Keratinocyte (primary cell): ENCODE data around the gene DLGAP1. TPM values are rescaled to one million over a fixed set of nuclear protein-coding genes. Genes with fewer than 3 reads are reported as not detected.

Source experiments
- DNase-seq: peaks from one replicate; pipeline ENCODE4 v3.0.0-alpha.2; 2011; ENCODE audit warnings: low read depth, missing footprints, low spot score
- FAIRE-seq: peaks from 2 replicates; lab custom pipeline; 2011; peaks lifted over from hg19 to GRCh38; lab: Jason Lieb, UNC
- H2AFZ ChIP-seq: 2 replicates; pipeline ENCODE4 v1.6.0; 2012; ENCODE audit warnings: low read length, control low read depth, inconsistent platforms; ENCODE audit not compliant: control insufficient read depth
- H3K27ac ChIP-seq: 2 replicates; pipeline ENCODE4 v1.5.1; 2011; ENCODE audit warnings: low read length; ENCODE audit not compliant: control insufficient read depth, insufficient read depth
- H3K27me3 ChIP-seq: 3 replicates; pipeline ENCODE4 v1.6.0; 2011; ENCODE audit warnings: low read length; ENCODE audit not compliant: control insufficient read depth, insufficient read depth; ENCODE audit errors: extremely low read depth
- H3K36me3 ChIP-seq, 2 experiments: 2 replicates in 1 of 2; 3 replicates in 1 of 2; pipeline ENCODE4 v1.5.1; 2011; ENCODE audit warnings: low read length in 2 of 2, mild to moderate bottlenecking in 1 of 2; ENCODE audit not compliant: control insufficient read depth in 2 of 2, insufficient read depth in 2 of 2; ENCODE audit errors: extremely low read depth in 1 of 2
- H3K4me1 ChIP-seq: 3 replicates; pipeline ENCODE4 v1.5.1; 2011; ENCODE audit warnings: low read length; ENCODE audit not compliant: control insufficient read depth, insufficient read depth; ENCODE audit errors: extremely low read depth
- H3K4me2 ChIP-seq: 3 replicates; pipeline ENCODE4 v1.6.0; 2011; ENCODE audit warnings: low read depth, low read length; ENCODE audit not compliant: control insufficient read depth, insufficient read depth; ENCODE audit errors: extremely low read depth
- H3K4me3 ChIP-seq, 3 experiments: fragments of 200-600 bp in 1 of 3; sonication (generic) in 1 of 3; 2 replicates in 2 of 3; 3 replicates in 1 of 3; pipeline ENCODE4 v1.5.1; 2011 to 2016; ENCODE audit warnings: low read length in 3 of 3, mild to moderate bottlenecking in 3 of 3, control low read depth in 2 of 3, inconsistent platforms in 1 of 3, low read depth in 1 of 3, mixed read lengths in 1 of 3, mixed run types in 1 of 3, moderate library complexity in 1 of 3; ENCODE audit not compliant: control insufficient read depth in 2 of 3, insufficient read depth in 2 of 3; ENCODE audit errors: extremely low read depth in 1 of 3
- H3K79me2 ChIP-seq: 2 replicates; pipeline ENCODE4 v1.6.0; 2012; ENCODE audit warnings: low read length; ENCODE audit not compliant: control insufficient read depth, insufficient read depth
- H3K9ac ChIP-seq: 3 replicates; pipeline ENCODE4 v1.6.0; 2011; ENCODE audit warnings: low read length; ENCODE audit not compliant: control insufficient read depth, insufficient read depth; ENCODE audit errors: extremely low read depth
- H3K9me1 ChIP-seq: 3 replicates; pipeline ENCODE4 v1.6.0; 2011; ENCODE audit warnings: low read length; ENCODE audit not compliant: control insufficient read depth, insufficient read depth; ENCODE audit errors: extremely low read depth
- H3K9me3 ChIP-seq: 2 replicates; pipeline ENCODE4 v1.5.1; 2012; ENCODE audit warnings: low read depth, low read length; ENCODE audit not compliant: control insufficient read depth
- H4K20me1 ChIP-seq: 3 replicates; pipeline ENCODE4 v1.6.0; 2011; ENCODE audit warnings: low read length; ENCODE audit not compliant: control insufficient read depth, insufficient read depth; ENCODE audit errors: extremely low read depth
- EZH2 ChIP-seq: IDR thresholded peaks from one replicate; pipeline ENCODE4 v1.6.1; 2012; ENCODE audit warnings: inconsistent platforms, mild to moderate bottlenecking, low read length, moderate library complexity
- dilution Hi-C: fragments of 300-500 bp; cut with MboI; formaldehyde crosslinking; loops from one replicate; pipeline ENCODE4 v1.7.0; 2020; ENCODE audit warnings: low sequenced_read_pairs; ENCODE audit not compliant: extremely low pct_ligation_motif_present
- polyA plus RNA-seq, 5 experiments: library from polyadenylated mRNA; depleted of rRNA in 3 of 5; stranded (reverse) in 3 of 5; stranded (forward) in 1 of 5; unstranded in 1 of 5; fragments of >200 nt; gene quantifications; 1 replicate in 1 of 5; 2 replicates in 3 of 5; 3 replicates in 1 of 5; pipeline versions ENCODE4 v1.2.1 to v1.2.3, GENCODE V29; 2011 to 2012; ENCODE audit warnings: missing spikeins in 2 of 5, low read depth in 1 of 5, low replicate concordance in 1 of 5
- TF ChIP-seq, protein P1 (sequence below), 3 experiments: IDR thresholded peaks in 1 of 3; conservative IDR thresholded peaks in 1 of 3; optimal IDR thresholded peaks in 1 of 3; 2 replicates in 2 of 3; 3 replicates in 1 of 3; pipeline versions ENCODE3 to v1.5.1; 2011; ENCODE audit warnings: low read length in 3 of 3, mild to moderate bottlenecking in 3 of 3, moderate library complexity in 2 of 3, control low read depth in 1 of 3, inconsistent platforms in 1 of 3; ENCODE audit not compliant: insufficient read depth in 2 of 3; ENCODE audit errors: extremely low read depth in 1 of 3

DLGAP1 gene
- polyA plus RNA-seq, 1 donor (not counting 4 experiments of a cell fraction or from before 2014, with no cell fraction given): not detected

GRCh38 chr18:3471141-3471648, 983.9 kb downstream of the DLGAP1 start:
- no peak for TF ChIP-seq EZH2
- TF ChIP-seq, protein P1, sequence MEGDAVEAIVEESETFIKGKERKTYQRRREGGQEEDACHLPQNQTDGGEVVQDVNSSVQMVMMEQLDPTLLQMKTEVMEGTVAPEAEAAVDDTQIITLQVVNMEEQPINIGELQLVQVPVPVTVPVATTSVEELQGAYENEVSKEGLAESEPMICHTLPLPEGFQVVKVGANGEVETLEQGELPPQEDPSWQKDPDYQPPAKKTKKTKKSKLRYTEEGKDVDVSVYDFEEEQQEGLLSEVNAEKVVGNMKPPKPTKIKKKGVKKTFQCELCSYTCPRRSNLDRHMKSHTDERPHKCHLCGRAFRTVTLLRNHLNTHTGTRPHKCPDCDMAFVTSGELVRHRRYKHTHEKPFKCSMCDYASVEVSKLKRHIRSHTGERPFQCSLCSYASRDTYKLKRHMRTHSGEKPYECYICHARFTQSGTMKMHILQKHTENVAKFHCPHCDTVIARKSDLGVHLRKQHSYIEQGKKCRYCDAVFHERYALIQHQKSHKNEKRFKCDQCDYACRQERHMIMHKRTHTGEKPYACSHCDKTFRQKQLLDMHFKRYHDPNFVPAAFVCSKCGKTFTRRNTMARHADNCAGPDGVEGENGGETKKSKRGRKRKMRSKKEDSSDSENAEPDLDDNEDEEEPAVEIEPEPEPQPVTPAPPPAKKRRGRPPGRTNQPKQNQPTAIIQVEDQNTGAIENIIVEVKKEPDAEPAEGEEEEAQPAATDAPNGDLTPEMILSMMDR (optimal IDR thresholded peaks at IDR 0.05 in 1 of 3, IDR thresholded peaks at IDR 0.05 in 1 of 3, conservative IDR thresholded peaks at IDR 0.05 in 1 of 3; ENCODE audit: extremely low read depth in 1 of 3, insufficient read depth in 2 of 3, low read length in 3 of 3): no peak
- dilution Hi-C loops: no loop called here
- H3K9me1 ChIP-seq: no peaks in the 10 kb centered on the region
- no peak for FAIRE-seq
- H4K20me1 ChIP-seq: no peaks in the 10 kb centered on the region
- no peaks in the 10 kb centered on the region for H3K27me3 ChIP-seq
- H3K27ac ChIP-seq: no peak overlapping the region
- H3K4me2 ChIP-seq: no peak overlapping the region
- no peaks in the 10 kb centered on the region for H3K36me3 ChIP-seq
- no peak for DNase-seq
- no peaks in the 10 kb centered on the region for H3K79me2 ChIP-seq
- no peaks in the 10 kb centered on the region for H3K9me3 ChIP-seq
- H3K4me3 ChIP-seq: no peak overlapping the region
- no peak overlapping the region for H2AFZ ChIP-seq
- H3K4me1 ChIP-seq: peaks cover 9% of the 10 kb centered on the region
- H3K9ac ChIP-seq: no peak overlapping the region

DNA sequence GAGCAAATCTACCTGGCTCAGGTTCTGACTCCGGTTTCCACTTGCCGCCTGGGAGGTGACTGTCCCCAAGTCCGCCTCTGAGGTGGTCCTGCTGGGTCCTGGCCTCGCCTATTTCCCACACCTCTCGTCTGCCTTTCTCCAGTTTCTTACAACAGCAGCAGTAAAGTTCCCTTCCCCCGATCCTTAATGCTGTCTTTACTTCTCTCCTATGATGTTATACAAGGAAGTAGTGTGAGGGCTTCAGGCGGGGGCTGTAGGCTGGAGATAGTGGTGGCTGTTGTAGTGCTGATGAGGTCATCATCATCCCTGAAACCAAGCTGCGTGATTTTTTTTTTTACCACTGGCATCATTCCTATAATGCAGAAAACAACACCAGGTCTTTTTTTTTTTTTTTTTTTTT, 986.3 kb downstream of the DLGAP1 start:
- H3K36me3 ChIP-seq: no peaks in the 10 kb centered on the region
- dilution Hi-C loops: no loop called here
- no peak overlapping the region for H2AFZ ChIP-seq
- H4K20me1 ChIP-seq: no peaks in the 10 kb centered on the region
- TF ChIP-seq EZH2: no peak
- TF ChIP-seq, protein P1 (optimal IDR thresholded peaks at IDR 0.05 in 1 of 3, IDR thresholded peaks at IDR 0.05 in 1 of 3, conservative IDR thresholded peaks at IDR 0.05 in 1 of 3; ENCODE audit: extremely low read depth in 1 of 3, insufficient read depth in 2 of 3, low read length in 3 of 3): no peak
- H3K4me1 ChIP-seq: peaks cover 14% of the 10 kb centered on the region
- H3K4me2 ChIP-seq: no peak overlapping the region
- no peaks in the 10 kb centered on the region for H3K9me3 ChIP-seq
- FAIRE-seq (no peak), DNase-seq (no peak)
- no peaks in the 10 kb centered on the region for H3K79me2 ChIP-seq
- no peak overlapping the region for H3K9ac ChIP-seq
- no peaks in the 10 kb centered on the region for H3K27me3 ChIP-seq
- H3K9me1 ChIP-seq: no peaks in the 10 kb centered on the region
- H3K27ac ChIP-seq: no peak overlapping the region
- no peak overlapping the region for H3K4me3 ChIP-seq
